GM19397 (cell line): ENCODE results near the gene RAB15.

ENCODE experiments used
- ATAC-seq: cut with Tn5 transposase; IDR thresholded peaks from one replicate; pipeline ENCODE4 v1.9.1; 2021; ENCODE audit warnings: mild to moderate bottlenecking, moderate library complexity; ENCODE audit not compliant: unreplicated experiment

RAB15 gene

GRCh38 chr14:64956697-64957406 is 15.3 kb downstream of the RAB15 start:
- no peak for ATAC-seq

GRCh38 chr14:64955297-64955696 is 16.8 kb downstream of the RAB15 start:
- ATAC-seq: no peak

- ATAC-seq: no peak
Observed at GRCh38 chr14:64954491-64955240, 17.5 kb downstream of the RAB15 start.

- no peak for ATAC-seq
Observed at GRCh38 chr14:64953661-64954060, 18.5 kb downstream of the RAB15 start.

GRCh38 chr14:64953310-64953654 is 18.9 kb downstream of the RAB15 start:
- ATAC-seq: no peak

- no peak for ATAC-seq
Observed at GRCh38 chr14:64952598-64953309, 19.4 kb downstream of the RAB15 start.

- ATAC-seq: no peak
Observed at GRCh38 chr14:64951724-64952123, 20.4 kb downstream of the RAB15 start.

GRCh38 chr14:64951291-64951690 is 20.8 kb downstream of the RAB15 start:
- ATAC-seq: no peak

GRCh38 chr14:64950889-64951288 is 21.2 kb downstream of the RAB15 start:
- ATAC-seq: no peak

GRCh38 chr14:64948612-64949210 is 23.4 kb downstream of the RAB15 start:
- no peak for ATAC-seq

GRCh38 chr14:64947710-64948611 is 24.2 kb downstream of the RAB15 start:
- ATAC-seq: no peak

GRCh38 chr14:64946310-64947045 is 25.7 kb downstream of the RAB15 start:
- ATAC-seq: no peak

GRCh38 chr14:64945431-64946178 is 26.5 kb downstream of the RAB15 start:
- no peak for ATAC-seq

GRCh38 chr14:64944861-64945260 is 27.3 kb downstream of the RAB15 start:
- no peak for ATAC-seq

GRCh38 chr14:64944041-64944440 is 28.1 kb downstream of the RAB15 start:
- no peak for ATAC-seq

- no peak for ATAC-seq
Observed at GRCh38 chr14:64943556-64943955, 28.6 kb downstream of the RAB15 start.

- ATAC-seq: no peak
Observed at GRCh38 chr14:64942531-64943111, 29.5 kb downstream of the RAB15 start, which contains the start of gene GPX2. Gene GPX2, minus strand, starts transcription at chr14:64942745. Its CDS starts 19 bp downstream, at chr14:64942726.

GRCh38 chr14:64940336-64940910 is 31.7 kb downstream of the RAB15 start:
- no peak for ATAC-seq
